Gastroesophageal sphincter (tissue), 4 donors: ENCODE measurements around the gene MAPK1. TPM values are rescaled to one million over a fixed set of nuclear protein-coding genes. Genes with fewer than 3 reads are reported as not detected.
"Not testable (repeated sequence)": the region's sequence is repeated elsewhere in the genome, so short reads cannot be mapped to it uniquely, and the experiment has no call there.

Source experiments
- ATAC-seq: fragments of 150-250 bp; one replicate; pipeline ENCODE4 v1.9.1; 2016; ENCODE audit warnings: mild to moderate bottlenecking, moderate library complexity
- H3K27ac ChIP-seq, 4 donors: fragments of 200-600 bp; sonication (generic) in 3 of 4; 1 replicate in 3 of 4; 2 replicates in 1 of 4; pipeline ENCODE4 v1.5.1; 2016 to 2019
- H3K27me3 ChIP-seq: fragments of 200-600 bp; sonication (generic); one replicate; pipeline ENCODE4 v1.5.1; 2019
- H3K36me3 ChIP-seq, 2 donors: fragments of 200-600 bp; sonication (generic); one replicate each; pipeline ENCODE4 v1.5.1; 2019; ENCODE audit warnings: control low read depth in 1 of 2
- H3K4me1 ChIP-seq, 3 donors: fragments of 200-600 bp; sonication (generic); 1 replicate in 2 of 3; 2 replicates in 1 of 3; pipeline ENCODE4 v1.5.1; 2016 to 2019; ENCODE audit warnings: control low read depth in 2 of 3
- H3K4me3 ChIP-seq, 2 donors: fragments of 200-600 bp; sonication (generic); one replicate each; pipeline ENCODE4 v1.5.1; 2019; ENCODE audit warnings: mild to moderate bottlenecking in 1 of 2, moderate library complexity in 1 of 2
- H3K9me3 ChIP-seq, 3 donors: fragments of 200-600 bp; sonication (generic); one replicate each; pipeline ENCODE4 v1.5.1; 2017 to 2019; ENCODE audit warnings: control low read depth in 2 of 3
- EP300 ChIP-seq: sonication (generic); formaldehyde crosslinking; IDR thresholded peaks from one replicate; pipeline ENCODE4 v1.6.1; 2017; ENCODE audit warnings: antibody characterized with exemption, mild to moderate bottlenecking
- POLR2A ChIP-seq, 2 donors: fragments of 450-650 bp; IDR thresholded peaks; one replicate each; pipeline ENCODE4 v1.6.1; 2017; ENCODE audit warnings: antibody characterized with exemption in 2 of 2, mild to moderate bottlenecking in 2 of 2, moderate library complexity in 1 of 2
- POLR2AphosphoS5 ChIP-seq: sonication (generic); formaldehyde crosslinking; IDR thresholded peaks from one replicate; pipeline ENCODE4 v1.6.1; 2017; ENCODE audit warnings: antibody characterized with exemption
- WGBS, 2 donors: methylation state at CpG; one replicate each; pipeline ENCODE4 v1.1.5; 2018; ENCODE audit warnings: low coverage in 1 of 2; 5-methylcytosine and 5-hydroxymethylcytosine counted together
- total RNA-seq, 4 donors: library from RNA; depleted of rRNA; stranded (reverse); fragments of >200 nt; gene quantifications; one replicate each; pipeline ENCODE4 v1.1.0, GENCODE V29; 2016
- TF ChIP-seq, protein P1 (sequence below), 4 experiments: fragments of 200-600 bp in 2 of 4; fragments of 450-650 bp in 2 of 4; sonication (generic) in 1 of 4; IDR thresholded peaks; one replicate each; pipeline ENCODE4 v1.5.1; 2017 to 2019; ENCODE audit warnings: antibody characterized with exemption in 4 of 4, mild to moderate bottlenecking in 2 of 4, moderate library complexity in 2 of 4

The MAPK1 gene
- total RNA-seq, 4 donors from 2014 or later: 40.3 to 70.8 (median 57.4) TPM

DNA sequence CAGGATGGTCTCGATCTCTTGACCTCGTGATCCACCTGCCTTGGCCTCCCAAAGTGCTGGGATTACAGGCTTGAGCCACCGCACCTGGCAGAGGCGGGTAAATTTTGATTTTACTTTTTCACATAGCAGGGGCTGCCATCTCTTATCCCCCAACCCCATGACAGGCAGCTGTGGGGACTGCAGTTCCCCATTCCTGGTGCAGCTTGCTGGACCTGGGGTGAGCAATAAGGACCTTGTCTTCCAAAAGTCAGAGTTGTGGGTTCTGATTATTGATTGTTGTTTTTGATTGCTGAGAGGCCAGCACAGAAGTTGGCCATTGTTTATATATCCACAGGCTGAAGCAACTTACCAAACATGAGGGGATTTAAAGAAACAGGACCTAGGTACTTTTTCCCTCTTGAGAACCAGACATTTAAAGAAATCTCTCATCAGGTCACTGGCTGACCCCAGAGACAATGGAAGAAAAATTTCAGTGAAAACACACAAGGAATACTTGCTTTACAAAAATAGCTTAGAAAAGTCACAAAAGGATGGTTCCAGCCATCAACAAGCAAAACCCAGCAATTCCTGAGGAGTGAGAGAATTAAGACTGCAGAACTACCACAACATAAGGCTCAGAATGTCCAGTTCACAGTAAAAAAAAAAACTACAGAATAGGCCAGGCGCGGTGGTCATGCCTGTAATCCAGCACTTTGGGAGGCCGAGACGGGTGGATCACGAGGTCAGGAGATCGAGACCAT, 22.0 kb upstream of the MAPK1 start:
- no peak for ATAC-seq
- Histone ChIP-seq H3K27me3 (no peaks in the 10 kb centered on the region), H3K9me3 (no peaks in the 10 kb centered on the region), H3K4me1 (no peaks in the 10 kb centered on the region), H3K36me3 (no peaks in the 10 kb centered on the region), H3K27ac (no peak overlapping the region), H3K4me3 (no peak overlapping the region)
- TF ChIP-seq POLR2A (IDR thresholded peaks at IDR 0.05) (no peak), EP300 (no peak), POLR2AphosphoS5 (no peak)
- TF ChIP-seq, protein P1, sequence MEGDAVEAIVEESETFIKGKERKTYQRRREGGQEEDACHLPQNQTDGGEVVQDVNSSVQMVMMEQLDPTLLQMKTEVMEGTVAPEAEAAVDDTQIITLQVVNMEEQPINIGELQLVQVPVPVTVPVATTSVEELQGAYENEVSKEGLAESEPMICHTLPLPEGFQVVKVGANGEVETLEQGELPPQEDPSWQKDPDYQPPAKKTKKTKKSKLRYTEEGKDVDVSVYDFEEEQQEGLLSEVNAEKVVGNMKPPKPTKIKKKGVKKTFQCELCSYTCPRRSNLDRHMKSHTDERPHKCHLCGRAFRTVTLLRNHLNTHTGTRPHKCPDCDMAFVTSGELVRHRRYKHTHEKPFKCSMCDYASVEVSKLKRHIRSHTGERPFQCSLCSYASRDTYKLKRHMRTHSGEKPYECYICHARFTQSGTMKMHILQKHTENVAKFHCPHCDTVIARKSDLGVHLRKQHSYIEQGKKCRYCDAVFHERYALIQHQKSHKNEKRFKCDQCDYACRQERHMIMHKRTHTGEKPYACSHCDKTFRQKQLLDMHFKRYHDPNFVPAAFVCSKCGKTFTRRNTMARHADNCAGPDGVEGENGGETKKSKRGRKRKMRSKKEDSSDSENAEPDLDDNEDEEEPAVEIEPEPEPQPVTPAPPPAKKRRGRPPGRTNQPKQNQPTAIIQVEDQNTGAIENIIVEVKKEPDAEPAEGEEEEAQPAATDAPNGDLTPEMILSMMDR (IDR thresholded peaks at IDR 0.05): no peak
- 100% methylated on average over 3 of the region's 10 CpGs for WGBS, 2 donors

- no peak overlapping the region for H3K27ac ChIP-seq
- no peaks in the 10 kb centered on the region for H3K27me3 ChIP-seq
- no peaks in the 10 kb centered on the region for H3K36me3 ChIP-seq
- ATAC-seq: no peak
- H3K9me3 ChIP-seq: no peaks in the 10 kb centered on the region
- H3K4me3 ChIP-seq: no peak overlapping the region
- TF ChIP-seq, protein P1 (IDR thresholded peaks at IDR 0.05): no peak
- TF ChIP-seq POLR2AphosphoS5 (no peak), POLR2A (IDR thresholded peaks at IDR 0.05) (no peak), EP300 (no peak)
- H3K4me1 ChIP-seq: no peaks in the 10 kb centered on the region
These were observed 20.4 kb upstream of the MAPK1 start for GRCh38 chr22:21887841-21888240.

DNA sequence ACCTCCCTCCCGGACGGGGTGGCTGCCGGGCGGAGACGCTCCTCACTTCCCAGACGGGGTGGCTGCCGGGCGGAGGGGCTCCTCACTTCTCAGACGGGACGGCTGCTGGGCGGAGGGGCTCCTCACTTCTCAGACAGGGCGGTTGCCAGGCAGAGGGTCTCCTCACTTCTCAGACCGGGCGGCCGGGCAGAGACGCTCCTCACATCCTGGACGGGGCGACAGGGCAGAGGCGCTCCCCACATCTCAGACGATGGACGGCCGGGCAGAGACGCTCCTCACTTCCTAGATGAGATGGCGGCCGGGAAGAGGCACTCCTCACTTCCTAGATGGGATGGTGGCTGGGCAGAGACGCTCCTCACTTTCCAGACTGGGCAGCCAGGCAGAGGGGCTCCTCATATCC, 16.5 kb upstream of the MAPK1 start:
- not testable (repeated sequence) for H3K27ac ChIP-seq, H3K36me3 ChIP-seq, H3K9me3 ChIP-seq, H3K4me3 ChIP-seq, H3K4me1 ChIP-seq, H3K27me3 ChIP-seq, ATAC-seq
- WGBS, 2 donors: no CpG with 5 or more reads among the region's 26 CpGs

DNA sequence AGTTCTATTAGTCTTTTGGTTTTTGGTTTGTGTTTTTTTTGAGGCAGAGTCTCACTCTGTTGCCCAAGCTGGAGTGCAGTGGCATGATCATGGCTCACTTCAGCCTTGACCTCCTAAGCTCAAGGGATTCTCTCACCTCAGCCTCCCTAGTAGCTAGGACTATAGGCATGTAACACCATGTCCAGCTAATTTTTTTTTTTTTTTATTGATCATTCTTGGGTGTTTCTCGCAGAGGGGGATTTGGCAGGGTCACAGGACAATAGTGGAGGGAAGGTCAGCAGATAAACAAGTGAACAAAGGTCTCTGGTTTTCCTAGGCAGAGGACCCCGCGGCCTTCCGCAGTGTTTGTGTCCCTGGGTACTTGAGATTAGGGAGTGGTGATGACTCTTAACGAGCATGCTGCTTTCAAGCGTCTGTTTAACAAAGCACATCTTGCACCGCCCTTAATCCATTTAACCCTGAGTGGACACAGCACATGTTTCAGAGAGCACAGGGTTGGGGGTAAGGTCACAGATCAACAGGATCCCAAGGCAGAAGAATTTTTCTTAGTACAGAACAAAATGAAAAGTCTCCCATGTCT, 15.4 kb upstream of the MAPK1 start:
- not testable (repeated sequence) for H3K27me3 ChIP-seq, H3K27ac ChIP-seq, H3K36me3 ChIP-seq, H3K4me1 ChIP-seq, H3K9me3 ChIP-seq, ATAC-seq, H3K4me3 ChIP-seq
- no CpG with 5 or more reads among the region's 7 CpGs for WGBS, 2 donors

DNA sequence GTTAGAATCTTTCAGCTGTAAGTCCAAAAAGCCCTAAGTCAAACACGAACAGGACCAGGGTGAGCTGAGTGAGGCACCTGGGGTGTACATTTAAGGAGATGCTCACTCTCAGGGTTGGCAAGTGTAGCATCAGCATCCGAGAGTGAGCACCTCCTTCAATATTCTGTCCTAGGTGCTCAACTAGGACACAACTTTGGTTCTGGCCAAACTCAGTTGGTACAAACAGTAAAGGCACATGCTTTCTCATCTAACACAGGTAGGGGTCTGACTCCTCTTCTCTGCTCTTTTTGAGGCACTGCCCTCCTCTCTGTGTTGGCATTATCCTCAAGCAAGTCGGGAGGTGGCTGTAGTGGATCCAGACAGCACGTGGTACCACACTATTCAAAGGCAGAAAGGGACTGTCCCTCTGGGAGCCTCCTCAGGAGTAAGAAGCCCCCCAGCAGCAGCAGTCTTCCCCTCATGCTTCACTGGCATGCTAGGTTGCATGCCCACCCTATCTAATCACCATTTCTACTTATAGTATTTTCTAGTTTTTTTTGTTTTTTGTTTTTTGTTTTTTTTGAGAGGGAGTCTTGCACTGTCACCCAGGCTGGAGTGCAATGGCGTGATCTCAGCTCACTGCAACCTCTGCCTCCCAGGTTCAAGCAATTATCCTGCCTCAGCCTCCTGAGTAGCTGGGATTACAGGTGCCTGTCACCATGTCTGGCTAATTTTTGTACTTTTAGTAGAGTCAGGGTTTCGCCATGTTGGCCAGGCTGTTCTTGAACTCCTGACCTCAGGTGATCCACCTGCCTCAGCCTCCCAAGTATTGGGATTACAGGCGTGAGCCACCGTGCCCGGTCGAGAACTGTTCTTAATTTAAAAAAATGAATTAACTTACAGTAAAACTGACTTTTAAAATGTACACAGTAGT, 14.7 kb upstream of the MAPK1 start:
- Histone ChIP-seq H3K27me3 (no peaks in the 10 kb centered on the region), H3K4me1 (no peaks in the 10 kb centered on the region), H3K36me3 (no peaks in the 10 kb centered on the region), H3K27ac (no peak overlapping the region), H3K4me3 (no peak overlapping the region), H3K9me3 (no peaks in the 10 kb centered on the region)
- TF ChIP-seq, protein P1 (IDR thresholded peaks at IDR 0.05): no peak
- TF ChIP-seq EP300: no peak
- TF ChIP-seq POLR2A (IDR thresholded peaks at IDR 0.05): no peak
- TF ChIP-seq POLR2AphosphoS5: no peak
- ATAC-seq: no peak
- 87 to 92% methylated on average over 2 to 9 of the region's 10 CpGs for WGBS, 2 donors
